HEK293 (cell line): ENCODE measurements around the gene ACOT8.

Experiments
- ZNF112 ChIP-seq: fragments of 450-650 bp; formaldehyde crosslinking; IDR thresholded peaks from 2 replicates; pipeline ENCODE4 v1.5.0; 2017; ENCODE audit warnings: missing biosample characterization, missing genetic modification characterization
- ZNF394 ChIP-seq: fragments of 450-650 bp; formaldehyde crosslinking; IDR thresholded peaks from 2 replicates; pipeline ENCODE4 v1.5.1; 2016; ENCODE audit warnings: missing biosample characterization, missing genetic modification characterization, mild to moderate bottlenecking, moderate library complexity, borderline replicate concordance
- TF ChIP-seq, protein P1 (sequence below): fragments of 450-650 bp; formaldehyde crosslinking; IDR thresholded peaks from 2 replicates; pipeline ENCODE4; 2016; ENCODE audit warnings: missing biosample characterization, missing genetic modification characterization
- TF ChIP-seq, protein P2 (sequence below): fragments of 450-650 bp; formaldehyde crosslinking; IDR thresholded peaks from 2 replicates; pipeline ENCODE4 v1.5.1; 2016; ENCODE audit warnings: missing biosample characterization, missing genetic modification characterization
- TF ChIP-seq, protein P3 (sequence below): fragments of 450-650 bp; formaldehyde crosslinking; IDR thresholded peaks from 2 replicates; pipeline ENCODE4 v1.5.1; 2016; ENCODE audit warnings: missing biosample characterization, missing genetic modification characterization
- TF ChIP-seq, protein P4 (sequence below): fragments of 450-650 bp; formaldehyde crosslinking; IDR thresholded peaks from 2 replicates; pipeline ENCODE4 v1.5.1; 2016; ENCODE audit warnings: missing biosample characterization, missing genetic modification characterization

DNA sequence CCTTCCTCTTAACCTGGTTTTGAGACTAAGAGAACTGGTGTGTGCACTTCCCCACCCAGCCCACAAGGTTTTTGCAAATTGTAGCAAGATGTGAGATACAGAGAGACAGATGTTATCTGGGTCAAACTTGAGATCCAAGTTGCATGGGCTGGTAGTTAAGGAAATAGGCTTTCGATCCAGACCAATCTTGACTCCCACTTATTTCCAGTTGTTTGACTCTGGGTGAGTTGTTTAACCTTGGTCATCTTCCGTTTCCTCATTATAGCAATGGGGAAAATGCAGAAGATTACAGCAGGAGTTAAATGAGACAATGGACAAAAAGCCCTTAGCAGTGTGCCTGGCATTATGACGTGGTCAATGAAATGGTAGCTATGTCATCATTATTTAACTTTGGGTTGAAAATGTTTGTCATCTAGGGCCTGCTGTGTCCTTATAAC lies 21.8 kb downstream of the ACOT8 start:
- TF ChIP-seq, protein P1, sequence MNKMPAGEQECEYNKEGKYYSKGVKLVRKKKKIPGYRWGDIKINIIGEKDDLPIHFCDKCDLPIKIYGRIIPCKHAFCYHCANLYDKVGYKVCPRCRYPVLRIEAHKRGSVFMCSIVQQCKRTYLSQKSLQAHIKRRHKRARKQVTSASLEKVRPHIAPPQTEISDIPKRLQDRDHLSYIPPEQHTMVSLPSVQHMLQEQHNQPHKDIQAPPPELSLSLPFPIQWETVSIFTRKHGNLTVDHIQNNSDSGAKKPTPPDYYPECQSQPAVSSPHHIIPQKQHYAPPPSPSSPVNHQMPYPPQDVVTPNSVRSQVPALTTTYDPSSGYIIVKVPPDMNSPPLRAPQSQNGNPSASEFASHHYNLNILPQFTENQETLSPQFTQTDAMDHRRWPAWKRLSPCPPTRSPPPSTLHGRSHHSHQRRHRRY (tag by site-specific recombination): no peak
- TF ChIP-seq, protein P2, sequence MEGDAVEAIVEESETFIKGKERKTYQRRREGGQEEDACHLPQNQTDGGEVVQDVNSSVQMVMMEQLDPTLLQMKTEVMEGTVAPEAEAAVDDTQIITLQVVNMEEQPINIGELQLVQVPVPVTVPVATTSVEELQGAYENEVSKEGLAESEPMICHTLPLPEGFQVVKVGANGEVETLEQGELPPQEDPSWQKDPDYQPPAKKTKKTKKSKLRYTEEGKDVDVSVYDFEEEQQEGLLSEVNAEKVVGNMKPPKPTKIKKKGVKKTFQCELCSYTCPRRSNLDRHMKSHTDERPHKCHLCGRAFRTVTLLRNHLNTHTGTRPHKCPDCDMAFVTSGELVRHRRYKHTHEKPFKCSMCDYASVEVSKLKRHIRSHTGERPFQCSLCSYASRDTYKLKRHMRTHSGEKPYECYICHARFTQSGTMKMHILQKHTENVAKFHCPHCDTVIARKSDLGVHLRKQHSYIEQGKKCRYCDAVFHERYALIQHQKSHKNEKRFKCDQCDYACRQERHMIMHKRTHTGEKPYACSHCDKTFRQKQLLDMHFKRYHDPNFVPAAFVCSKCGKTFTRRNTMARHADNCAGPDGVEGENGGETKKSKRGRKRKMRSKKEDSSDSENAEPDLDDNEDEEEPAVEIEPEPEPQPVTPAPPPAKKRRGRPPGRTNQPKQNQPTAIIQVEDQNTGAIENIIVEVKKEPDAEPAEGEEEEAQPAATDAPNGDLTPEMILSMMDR: no peak
- TF ChIP-seq, protein P3, sequence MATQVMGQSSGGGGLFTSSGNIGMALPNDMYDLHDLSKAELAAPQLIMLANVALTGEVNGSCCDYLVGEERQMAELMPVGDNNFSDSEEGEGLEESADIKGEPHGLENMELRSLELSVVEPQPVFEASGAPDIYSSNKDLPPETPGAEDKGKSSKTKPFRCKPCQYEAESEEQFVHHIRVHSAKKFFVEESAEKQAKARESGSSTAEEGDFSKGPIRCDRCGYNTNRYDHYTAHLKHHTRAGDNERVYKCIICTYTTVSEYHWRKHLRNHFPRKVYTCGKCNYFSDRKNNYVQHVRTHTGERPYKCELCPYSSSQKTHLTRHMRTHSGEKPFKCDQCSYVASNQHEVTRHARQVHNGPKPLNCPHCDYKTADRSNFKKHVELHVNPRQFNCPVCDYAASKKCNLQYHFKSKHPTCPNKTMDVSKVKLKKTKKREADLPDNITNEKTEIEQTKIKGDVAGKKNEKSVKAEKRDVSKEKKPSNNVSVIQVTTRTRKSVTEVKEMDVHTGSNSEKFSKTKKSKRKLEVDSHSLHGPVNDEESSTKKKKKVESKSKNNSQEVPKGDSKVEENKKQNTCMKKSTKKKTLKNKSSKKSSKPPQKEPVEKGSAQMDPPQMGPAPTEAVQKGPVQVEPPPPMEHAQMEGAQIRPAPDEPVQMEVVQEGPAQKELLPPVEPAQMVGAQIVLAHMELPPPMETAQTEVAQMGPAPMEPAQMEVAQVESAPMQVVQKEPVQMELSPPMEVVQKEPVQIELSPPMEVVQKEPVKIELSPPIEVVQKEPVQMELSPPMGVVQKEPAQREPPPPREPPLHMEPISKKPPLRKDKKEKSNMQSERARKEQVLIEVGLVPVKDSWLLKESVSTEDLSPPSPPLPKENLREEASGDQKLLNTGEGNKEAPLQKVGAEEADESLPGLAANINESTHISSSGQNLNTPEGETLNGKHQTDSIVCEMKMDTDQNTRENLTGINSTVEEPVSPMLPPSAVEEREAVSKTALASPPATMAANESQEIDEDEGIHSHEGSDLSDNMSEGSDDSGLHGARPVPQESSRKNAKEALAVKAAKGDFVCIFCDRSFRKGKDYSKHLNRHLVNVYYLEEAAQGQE (tag by site-specific recombination): no peak
- TF ChIP-seq, protein P4, sequence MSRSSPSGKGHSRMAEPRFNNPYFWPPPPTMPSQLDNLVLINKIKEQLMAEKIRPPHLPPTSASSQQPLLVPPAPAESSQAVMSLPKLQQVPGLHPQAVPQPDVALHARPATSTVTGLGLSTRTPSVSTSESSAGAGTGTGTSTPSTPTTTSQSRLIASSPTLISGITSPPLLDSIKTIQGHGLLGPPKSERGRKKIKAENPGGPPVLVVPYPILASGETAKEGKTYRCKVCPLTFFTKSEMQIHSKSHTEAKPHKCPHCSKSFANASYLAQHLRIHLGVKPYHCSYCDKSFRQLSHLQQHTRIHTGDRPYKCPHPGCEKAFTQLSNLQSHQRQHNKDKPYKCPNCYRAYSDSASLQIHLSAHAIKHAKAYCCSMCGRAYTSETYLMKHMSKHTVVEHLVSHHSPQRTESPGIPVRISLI: no peak
- no peak for TF ChIP-seq ZNF112 (tag by site-specific recombination)
- TF ChIP-seq ZNF394: no peak
